Left lobe of liver (tissue), 2 donors: Measurements from ENCODE around the gene GALNT7. TPM values are rescaled to one million over a fixed set of nuclear protein-coding genes. Genes with fewer than 3 reads are reported as not detected.

ENCODE experiments used
- ATAC-seq: fragments of 200-7000 bp; cut with Tn5 transposase; one replicate; pipeline ENCODE4 v1.9.1; 2020; ENCODE audit warnings: mild to moderate bottlenecking, moderate library complexity
- DNase-seq: peaks from one replicate; pipeline ENCODE4 v3.0.0-alpha.2; 2020; ENCODE audit warnings: low spot score
- total RNA-seq: library from RNA; stranded (reverse); gene quantifications from one replicate; pipeline ENCODE4 v1.2.1, GENCODE V29; 2021
- donor health status: DM: no; HTN: no; CAD: no; lungs with moderate emphysema.
- donor health status: DM: no; HTN: yes; CAD: no.

GALNT7 gene
- total RNA-seq, 1 donor from 2014 or later, result 0.65 TPM

DNA sequence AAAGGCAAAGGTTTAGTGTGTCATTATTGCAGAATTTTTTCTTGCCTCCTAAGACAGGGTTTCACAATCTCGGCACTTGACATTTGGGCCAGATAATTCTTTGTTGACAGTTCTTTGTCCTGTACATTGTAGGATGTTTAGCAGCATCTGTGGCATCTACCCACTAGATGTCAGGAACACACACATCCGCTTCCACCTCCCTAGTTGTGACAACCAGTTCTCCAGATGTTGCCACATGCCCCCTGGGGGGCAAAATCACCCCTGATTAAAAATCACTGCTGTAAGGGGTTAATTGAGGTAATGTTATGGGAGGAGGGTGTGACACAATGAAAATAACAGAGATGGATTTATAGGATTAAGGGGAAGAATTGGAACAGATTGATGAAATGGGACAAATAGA is 90.3 kb downstream of the GALNT7 start:
- ATAC-seq (no peak), DNase-seq (no peak)

DNA sequence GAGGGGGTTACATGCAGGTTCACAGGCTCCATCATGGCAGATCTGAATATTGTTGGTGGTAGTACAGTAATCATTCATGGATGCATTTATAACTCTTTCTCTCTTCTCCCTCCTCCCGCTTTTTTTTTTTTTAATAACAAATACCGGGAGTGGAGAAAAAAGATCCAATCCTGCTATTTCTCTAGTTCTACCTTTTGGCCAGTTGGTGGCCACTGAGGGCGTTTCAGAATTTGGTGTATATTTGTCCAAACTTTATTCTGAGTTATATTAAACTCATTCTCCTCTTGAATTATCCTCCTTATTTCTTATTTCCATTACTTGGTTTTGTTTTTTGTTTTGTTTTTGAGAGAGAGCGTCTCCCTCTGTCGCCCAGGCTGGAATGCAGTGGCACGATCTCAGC is 90.7 kb downstream of the GALNT7 start:
- DNase-seq, result no peak
- no peak for ATAC-seq

DNA sequence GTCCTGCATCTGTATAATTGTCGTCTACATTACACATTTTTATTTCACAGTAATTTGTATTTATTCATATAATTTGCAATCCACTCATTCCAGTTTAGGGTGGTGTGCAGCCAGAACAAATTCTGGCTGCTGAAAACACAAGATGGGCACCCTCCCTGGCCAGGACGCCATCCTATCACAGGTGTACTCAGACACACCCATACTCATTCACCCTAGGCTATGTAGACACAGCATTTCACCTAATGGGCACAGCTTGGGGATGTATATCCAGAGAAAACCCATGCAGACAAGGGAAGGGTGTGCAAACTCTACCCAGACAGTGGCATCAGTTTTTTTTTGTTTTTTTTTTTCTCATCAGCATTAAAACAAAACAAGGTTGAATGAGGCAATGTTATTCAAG is 92.4 kb downstream of the GALNT7 start:
- DNase-seq (no peak), ATAC-seq (no peak)

DNA sequence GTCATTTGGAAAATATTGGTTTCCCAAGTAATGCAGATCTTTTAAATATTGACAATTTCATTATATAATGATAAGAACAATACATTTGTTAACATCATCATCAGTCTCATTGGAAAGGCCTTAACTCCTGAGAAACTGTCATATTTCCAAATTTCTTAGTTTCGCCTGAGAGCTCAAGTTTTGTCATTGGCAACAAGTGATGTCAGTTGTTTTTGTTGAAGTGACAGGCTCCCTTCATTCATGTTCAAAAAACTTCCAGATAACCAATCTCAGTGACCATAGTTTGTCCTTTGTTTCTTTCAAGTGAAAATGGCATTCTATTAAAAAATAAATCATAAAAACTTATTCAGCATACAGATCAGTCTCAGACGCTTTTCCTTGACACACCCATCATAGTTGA is 93.8 kb downstream of the GALNT7 start:
- ATAC-seq (no peak), DNase-seq (no peak)

DNA sequence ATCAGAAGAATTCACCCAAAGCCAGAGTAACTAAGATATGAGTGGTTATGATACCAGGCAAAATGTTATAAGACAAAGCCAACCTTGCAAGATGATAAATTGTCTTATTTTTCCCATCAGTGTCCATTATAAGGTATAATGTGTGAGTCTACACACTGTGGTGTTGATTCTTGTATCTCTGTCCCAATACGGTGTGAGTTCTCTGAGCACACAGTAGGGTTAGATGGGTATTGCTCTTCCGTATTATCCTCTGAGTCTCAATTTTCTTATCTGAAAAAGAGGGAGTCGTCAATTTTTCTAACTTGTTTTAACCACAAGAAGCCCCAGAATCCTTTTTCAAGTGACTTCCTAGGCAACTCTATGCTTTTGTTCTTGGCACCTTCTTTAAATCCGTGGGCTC is 95.6 kb downstream of the GALNT7 start:
- ATAC-seq (no peak), DNase-seq (no peak)

DNA sequence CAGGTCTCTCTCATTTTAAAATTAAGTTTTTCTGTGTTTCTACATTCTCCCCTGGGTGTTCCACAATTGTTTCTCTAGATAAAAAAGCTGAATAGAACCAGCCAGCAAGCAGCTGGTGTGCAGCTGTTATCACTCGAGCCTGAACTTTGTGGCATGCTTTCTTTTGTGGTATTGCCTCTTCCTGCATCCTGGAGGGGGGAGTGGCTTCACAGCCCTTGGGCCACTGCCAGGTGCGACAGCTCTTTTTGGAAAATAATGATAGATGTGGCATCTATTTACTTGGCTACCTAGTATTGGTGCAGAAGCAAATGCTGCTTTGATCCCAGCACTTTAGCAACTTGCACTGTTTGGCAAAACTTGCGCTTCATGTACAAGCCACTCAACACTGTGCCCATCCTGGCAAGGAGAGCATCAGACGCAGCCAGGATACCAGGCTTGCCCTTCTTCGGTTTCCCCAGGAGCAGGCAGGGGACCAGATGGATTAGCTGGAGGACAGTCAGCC is 96.1 kb downstream of the GALNT7 start:
- DNase-seq (no peak), ATAC-seq (no peak)

DNA sequence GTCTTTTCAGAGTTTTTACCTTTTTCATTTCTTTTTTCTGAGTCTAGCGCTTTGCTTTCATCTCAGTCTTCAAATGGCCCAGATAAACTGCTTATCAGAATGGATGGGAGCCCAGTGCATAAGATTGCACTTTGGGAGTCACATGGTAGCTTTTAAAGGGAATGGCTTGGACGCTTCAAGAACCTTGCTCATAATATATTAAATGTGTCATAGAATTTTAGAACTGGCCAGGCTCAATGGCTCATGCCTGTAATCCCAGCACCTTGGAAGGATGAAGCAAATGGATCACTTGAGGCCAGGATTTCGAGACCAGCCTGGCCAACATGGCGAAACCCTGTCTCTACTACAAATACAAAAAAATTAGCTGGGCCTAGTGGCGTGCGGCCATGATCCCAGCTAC is 97.1 kb downstream of the GALNT7 start:
- ATAC-seq (no peak), DNase-seq (no peak)

DNA sequence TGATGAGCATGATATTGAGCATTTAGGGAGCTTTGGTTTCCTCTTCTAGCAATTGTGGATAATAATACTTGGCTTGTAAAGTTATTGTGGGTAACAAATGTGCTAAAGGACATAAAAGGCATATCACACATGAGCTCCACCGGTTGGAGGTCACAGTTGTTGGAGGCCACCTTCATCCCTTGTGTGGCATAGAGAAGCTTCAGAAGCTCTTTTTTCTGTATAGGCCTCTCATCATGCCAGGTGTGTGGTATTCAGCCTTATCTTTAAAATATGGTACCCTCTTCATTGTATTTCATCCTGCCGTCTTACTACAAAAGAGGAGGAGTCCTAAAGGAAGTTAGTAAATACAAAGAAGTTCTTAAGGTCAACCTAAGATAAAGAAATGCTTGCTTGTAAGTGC is 99.1 kb downstream of the GALNT7 start:
- ATAC-seq, result no peak

DNA sequence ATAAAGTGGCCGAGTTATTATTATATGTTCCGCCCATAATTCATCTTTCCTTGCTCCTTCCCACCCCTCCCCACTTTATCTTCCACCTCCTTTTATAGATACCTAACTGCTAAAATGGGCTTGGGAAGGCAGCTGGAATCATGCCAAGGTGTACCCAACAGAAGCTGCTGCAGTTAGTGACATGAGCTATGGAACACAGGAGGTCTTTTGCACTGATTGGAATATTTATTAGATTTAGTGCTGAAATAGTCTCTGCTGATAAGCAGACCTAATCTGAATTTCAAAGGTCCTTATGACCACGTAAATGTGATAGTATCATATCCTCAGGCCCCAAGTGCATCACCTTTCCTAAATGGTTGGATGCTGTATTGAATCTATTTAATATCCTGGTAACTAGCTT is 100.7 kb downstream of the GALNT7 start:
- ATAC-seq, result no peak
- no peak for DNase-seq

More for the DNA sequence above, 99.1 kb downstream of the GALNT7 start:
- no peak for DNase-seq

DNA sequence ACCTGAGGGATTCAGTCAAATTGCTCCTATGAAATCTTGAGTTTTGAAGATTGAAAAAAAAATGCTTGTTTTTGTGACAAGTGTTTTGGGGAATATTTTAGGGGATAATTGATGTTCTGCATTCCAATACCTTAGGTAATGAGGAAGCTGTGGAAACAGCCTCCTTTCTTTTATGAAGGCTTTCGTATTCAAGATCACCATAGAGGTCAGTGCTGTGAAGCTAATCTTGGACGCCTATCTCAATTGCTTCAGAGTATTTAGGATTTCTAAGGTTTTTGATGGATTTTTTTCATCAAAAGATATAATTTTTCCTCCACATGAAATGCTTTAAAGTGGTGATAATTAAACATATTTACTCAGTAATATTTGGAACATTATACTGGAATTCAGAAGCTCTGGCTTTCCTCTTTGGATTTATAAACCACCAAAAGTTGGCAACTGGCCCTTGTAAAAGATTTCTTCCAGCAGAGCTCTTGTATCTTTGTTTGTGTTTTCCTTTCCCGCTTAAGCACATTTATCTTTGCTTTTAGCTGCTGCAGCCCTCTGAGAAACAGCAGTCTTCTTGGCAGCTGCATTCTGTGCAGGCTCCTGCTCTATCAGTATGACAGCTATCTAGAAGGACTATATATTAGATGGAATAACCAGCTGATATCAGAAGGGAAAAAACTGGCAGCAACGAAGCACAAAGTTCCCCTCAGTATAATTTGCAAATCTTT is 101.9 kb downstream of the GALNT7 start:
- DNase-seq, result no peak
- peak; percentile 34 for ATAC-seq

DNA sequence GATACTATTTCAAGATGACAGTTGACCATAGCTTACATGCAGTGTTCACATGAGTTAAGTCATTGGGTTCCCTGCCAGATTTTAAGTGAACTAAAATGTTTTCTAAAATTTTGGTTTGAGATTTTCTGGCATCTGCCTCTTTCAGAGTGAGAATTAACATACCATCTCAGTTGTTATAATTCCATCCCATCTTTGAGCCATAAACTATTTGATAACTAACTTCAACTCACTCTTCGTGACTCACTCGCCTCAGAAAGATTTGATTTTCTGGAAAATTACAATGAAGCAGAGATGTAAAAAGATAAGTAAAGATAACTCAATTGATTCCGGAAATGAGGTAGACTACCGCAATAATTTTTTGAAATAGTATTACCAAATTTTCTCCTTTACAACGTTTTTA is 103.7 kb downstream of the GALNT7 start:
- ATAC-seq, result no peak
- no peak for DNase-seq

DNA sequence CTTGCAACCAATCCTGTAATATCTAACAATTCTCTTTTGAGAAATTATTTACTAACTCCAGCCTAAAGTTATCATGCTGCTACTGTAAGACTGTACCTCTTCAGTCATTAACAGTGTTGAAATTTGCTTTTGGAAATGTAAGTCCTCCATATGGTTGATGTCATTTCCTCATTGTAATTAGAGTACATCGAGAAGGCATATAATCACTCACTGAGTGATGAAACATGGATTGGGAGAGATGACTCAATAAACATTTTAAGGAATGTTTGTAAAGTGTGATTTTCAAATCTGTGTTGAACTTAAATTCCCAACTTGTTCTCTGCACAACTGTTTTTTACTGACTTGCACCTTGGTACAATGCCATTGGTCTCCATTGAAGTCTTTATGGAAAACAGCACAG is 104.4 kb downstream of the GALNT7 start:
- no peak for ATAC-seq
- no peak for DNase-seq

DNA sequence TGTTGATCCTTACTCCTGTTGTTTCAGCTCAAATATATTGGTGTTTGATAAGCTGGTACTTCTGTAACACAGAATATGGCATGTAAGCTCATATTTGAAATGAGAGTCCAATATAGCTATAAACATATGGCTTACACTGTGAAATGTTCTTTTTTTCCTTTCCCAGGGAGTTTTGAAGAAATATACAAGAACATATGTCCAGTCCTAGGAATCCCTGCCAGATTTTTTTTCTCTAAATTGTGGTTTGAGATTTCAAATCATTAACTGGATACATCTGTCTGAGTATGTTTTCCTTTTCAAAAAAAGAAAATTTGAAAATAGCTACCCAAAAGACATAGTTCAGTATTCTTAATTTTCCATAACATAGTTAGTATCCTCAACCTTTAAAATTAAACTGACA is 105.3 kb downstream of the GALNT7 start:
- no peak for ATAC-seq
- DNase-seq, result no peak

DNA sequence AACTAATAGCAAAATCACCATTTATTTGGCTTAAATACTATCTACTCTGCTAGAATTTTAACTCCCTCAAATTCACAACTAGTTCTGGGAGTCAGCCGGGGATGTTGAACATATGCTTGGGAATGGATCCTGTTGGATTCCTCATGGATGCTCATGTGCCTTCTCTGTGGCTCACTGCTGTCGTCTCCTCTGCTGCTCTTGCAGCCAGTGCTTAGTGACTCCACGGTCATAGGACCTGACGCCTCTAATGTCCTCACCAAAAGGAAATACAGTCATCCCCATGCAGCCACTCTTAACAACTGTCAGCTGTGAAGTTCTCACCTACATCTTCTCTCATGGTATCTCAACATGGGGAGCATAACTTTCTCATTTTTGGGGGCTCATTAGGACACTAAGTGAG is 106.1 kb downstream of the GALNT7 start:
- ATAC-seq (no peak), DNase-seq (no peak)

DNA sequence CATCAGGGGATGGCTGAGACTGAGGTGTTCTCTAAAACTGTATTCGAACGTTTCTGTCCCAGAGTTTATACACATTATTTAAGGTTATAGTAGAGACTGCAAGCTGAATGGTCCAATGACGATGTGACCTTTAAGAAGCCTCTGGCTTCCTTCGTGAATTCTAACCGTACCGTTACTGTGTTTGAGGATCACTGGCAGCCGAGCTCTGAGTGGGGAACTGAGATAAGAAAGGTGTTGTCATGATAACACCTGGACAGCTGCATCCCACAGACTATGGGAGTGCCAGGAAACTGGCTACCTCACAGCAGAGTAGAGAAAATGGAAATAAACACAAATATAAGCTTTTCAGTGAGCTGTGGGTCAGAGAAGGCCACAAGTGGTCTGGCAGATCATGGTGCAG is 106.5 kb downstream of the GALNT7 start:
- no peak for ATAC-seq

DNA sequence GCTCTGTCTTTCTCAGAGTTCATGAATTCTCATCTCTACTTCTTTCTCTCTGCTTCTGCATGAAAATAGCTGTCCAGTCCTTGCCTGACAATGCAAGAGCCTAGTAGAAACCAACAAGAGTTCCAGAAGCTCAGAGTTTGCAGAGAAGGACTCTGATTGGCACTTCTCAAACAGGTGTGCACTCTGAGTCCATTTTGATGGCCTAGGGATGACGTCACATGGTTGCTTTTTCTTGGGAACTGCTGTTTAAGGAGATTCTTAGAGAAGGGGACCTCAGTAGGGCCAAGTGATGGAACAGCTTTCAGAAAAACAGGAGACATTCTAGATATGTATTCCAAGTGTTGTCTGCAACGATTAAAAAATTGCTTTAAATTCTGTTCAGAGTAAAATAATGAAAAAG is 108.7 kb downstream of the GALNT7 start:
- no peak for DNase-seq
- no peak for ATAC-seq

More for the DNA sequence above, 106.5 kb downstream of the GALNT7 start:
- DNase-seq, result no peak

DNA sequence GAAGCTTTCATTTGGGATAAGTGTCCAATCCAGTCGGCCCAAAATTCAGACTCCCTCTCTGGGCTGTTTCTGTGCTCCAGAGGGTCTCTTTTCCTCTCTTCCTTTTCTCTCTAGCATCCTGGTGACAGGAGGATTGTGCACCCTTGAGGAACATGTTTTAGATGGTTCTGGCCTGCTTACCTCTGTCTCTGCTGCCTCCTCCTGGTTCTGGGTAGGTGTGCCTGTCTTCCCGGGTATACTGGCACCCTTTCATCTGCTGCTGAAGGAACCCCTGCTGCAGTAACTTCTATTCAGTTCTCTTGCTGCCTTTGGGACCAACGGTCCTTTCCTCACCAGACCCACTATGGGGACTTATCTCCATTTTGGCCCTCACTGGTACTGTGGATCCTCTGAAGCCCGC is 112.4 kb downstream of the GALNT7 start:
- ATAC-seq (no peak), DNase-seq (no peak)

DNA sequence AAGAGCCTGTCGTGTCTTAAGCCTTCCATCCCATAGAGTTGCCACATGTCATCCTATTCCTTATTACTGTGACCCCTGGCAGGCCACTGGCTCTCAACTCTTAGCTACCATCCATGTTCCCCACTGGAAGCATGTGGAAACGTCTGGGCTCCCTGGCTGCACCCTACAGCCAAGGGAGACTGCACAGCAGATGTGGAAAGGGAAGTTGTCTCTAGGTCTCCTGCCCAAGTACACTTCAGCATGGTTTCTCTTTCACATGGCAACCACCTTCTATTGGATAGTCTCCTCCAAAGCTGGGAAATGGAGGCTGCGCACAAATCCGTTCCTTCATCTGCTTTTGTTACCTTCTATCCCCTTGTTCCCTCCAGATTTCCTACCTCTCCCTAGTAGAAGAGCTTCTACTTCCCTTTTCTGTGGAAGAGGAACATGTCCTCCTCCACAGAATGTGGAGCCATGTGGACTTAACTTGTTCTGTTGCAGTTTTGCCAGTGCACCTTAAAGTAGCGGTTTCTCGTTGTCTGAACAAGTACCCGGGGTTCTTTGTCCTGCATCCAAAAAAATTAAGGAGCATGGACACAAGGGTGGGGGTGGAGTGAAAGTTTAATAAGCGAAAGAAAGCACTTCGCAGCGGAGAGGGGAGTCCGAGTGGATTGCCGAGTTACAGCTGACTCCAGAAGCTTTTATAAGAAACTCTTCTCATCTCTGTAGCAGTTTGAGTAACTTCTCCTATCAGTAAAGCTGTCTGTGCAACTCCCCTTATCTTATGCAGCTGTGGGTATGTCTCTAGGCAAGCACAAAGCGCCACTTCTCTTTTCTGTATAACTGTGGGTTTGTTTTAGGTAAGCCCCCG is 113.0 kb downstream of the GALNT7 start:
- no peak for ATAC-seq
- no peak for DNase-seq

DNA sequence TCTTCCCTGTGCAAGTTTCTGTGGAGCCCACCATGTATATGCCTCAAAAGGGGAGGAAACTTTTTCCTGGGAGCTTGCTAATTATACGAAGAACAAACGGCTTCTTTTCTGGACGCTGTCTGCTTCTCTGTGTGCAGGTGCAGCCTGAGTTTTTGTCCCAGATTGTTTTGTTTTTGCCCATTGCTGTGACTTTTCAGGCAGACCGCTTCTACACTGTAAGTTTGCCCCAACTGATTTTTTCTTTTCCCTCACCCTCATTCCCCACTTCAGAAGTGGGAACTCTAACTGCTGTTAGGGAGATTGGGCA is 113.6 kb downstream of the GALNT7 start:
- no peak for ATAC-seq
- no peak for DNase-seq

DNA sequence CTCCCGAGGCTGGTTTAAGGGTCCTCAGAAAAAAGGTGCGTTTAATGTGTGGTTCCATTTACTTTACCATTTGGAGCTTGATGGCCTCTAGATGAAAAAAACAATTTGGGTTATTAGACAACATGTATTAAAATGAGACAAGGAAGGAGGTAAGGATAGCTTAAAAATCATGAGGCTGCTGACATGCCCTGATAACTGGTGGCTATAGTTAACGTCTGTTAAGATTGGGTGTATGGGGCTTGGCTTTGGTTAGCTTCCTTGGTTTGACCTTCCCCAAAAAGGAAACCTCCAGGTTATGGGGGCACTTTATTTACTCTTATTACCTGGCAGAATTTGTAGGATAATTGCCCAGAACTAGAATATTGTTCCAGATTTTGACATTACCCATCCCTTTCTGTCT is 114.0 kb downstream of the GALNT7 start:
- ATAC-seq (no peak), DNase-seq (no peak)

DNA sequence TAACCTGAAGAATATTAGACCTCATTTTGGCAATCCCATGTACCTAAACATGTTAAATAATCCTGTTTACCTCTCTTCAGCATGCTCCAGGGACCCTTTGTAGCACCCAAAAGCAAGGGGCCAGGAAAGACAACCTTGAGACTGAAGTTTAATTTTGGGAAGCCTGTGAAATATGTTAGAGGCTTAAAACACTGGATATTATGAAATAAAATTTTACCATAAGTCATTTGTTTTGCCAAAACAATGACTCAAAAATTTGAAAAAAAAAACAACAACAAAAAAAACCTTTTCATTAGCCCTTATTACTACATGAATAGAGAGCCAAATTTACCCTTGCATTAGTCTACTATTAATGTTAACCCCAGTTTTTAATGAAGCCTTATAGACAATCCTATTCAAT is 115.9 kb downstream of the GALNT7 start:
- no peak for DNase-seq
- ATAC-seq, result no peak

DNA sequence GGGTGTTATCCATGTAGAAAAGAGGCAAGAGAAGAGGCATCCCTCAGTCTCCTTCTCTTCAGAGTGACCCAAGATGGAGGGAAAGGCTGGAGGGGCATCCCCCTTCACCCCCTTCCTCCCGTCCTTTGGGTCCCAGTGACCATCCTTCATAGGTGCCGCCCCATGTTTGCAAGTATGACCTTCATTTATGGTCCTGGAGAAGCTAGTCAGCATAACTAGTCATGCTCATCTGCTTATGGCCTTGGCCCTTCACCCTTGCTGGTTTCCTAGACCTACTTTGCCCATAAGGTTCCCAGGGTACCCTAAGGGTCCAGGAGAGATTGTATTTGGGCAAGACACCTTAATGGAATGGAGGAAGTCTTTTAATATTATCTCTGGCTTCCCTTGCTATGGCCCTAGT is 118.9 kb downstream of the GALNT7 start:
- ATAC-seq, result no peak
- DNase-seq, result no peak

DNA sequence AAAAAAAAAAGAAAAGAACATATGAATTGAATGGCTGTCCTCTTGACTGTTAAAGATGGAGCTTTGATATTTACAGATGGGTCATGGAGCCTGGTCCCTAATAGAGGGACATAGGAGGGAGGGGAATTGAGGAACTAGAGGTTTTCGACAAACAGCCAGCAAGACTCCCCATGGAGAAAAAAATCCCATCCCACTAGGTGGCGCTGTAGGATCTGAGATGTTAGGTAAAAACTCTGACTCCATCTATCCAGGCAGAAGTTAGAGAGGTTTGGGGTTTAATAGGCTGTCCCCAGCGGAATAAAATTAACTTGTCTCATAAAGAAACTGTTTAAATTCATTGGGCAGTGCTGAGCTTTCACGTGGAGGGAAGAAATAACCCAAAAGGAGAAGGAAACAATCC is 119.7 kb downstream of the GALNT7 start:
- no peak for DNase-seq
- ATAC-seq, result peak; percentile 46
